ENCODE data around the gene PROS1. TPM values are rescaled to one million over a fixed set of nuclear protein-coding genes. Genes with fewer than 3 reads are reported as not detected.
"Not testable (repeated sequence)": the region's sequence is repeated elsewhere in the genome, so short reads cannot be mapped to it uniquely, and the experiment has no call there.

PROS1 gene
- total RNA-seq, 1 donor from 2014 or later = 24.5 TPM

GRCh38 chr3:93911206-93911605 lies 62.5 kb downstream of the PROS1 start:
- no peaks in the 10 kb centered on the region for H3K36me3 Mint-ChIP-seq (ENCODE audit: low read depth)
- no peaks in the 10 kb centered on the region for H3K27me3 Mint-ChIP-seq (ENCODE audit: low read depth)
- no peak overlapping the region for H3K27ac Mint-ChIP-seq (ENCODE audit: unreplicated experiment)
- no peak for DNase-seq (ENCODE audit: low spot score)
- no peak for TF ChIP-seq CTCF (IDR thresholded peaks at IDR 0.05)
- no peak overlapping the region for H3K4me3 Mint-ChIP-seq (ENCODE audit: unreplicated experiment)
- peaks cover 5% of the 10 kb centered on the region for H3K9me3 Mint-ChIP-seq (ENCODE audit: low read depth)
- peaks cover 6% of the 10 kb centered on the region for H3K4me1 Mint-ChIP-seq (ENCODE audit: low read depth)

- Mint-ChIP-seq H3K4me1 (ENCODE audit: low read depth) (peaks cover 6% of the 10 kb centered on the region), H3K9me3 (ENCODE audit: low read depth) (peaks cover 5% of the 10 kb centered on the region), H3K36me3 (ENCODE audit: low read depth) (no peaks in the 10 kb centered on the region), H3K27me3 (ENCODE audit: low read depth) (no peaks in the 10 kb centered on the region), H3K27ac (ENCODE audit: unreplicated experiment) (no peak overlapping the region), H3K4me3 (ENCODE audit: unreplicated experiment) (no peak overlapping the region)
- TF ChIP-seq CTCF (IDR thresholded peaks at IDR 0.05) = no peak
- DNase-seq (ENCODE audit: low spot score) = no peak
Observed at GRCh38 chr3:93910097-93910496, 63.6 kb downstream of the PROS1 start.

- Mint-ChIP-seq H3K4me3 (ENCODE audit: unreplicated experiment) (no peak overlapping the region), H3K27me3 (ENCODE audit: low read depth) (no peaks in the 10 kb centered on the region), H3K9me3 (ENCODE audit: low read depth) (peaks cover 2% of the 10 kb centered on the region), H3K27ac (ENCODE audit: unreplicated experiment) (no peak overlapping the region), H3K4me1 (ENCODE audit: low read depth) (peaks cover 6% of the 10 kb centered on the region), H3K36me3 (ENCODE audit: low read depth) (no peaks in the 10 kb centered on the region)
- no peak for DNase-seq (ENCODE audit: low spot score)
- no peak for TF ChIP-seq CTCF (IDR thresholded peaks at IDR 0.05)
Observed at GRCh38 chr3:93907132-93907531, 66.6 kb downstream of the PROS1 start.

GRCh38 chr3:93906245-93906644 lies 67.5 kb downstream of the PROS1 start:
- H3K4me3 Mint-ChIP-seq (ENCODE audit: unreplicated experiment) = no peak overlapping the region

GRCh38 chr3:93904568-93904967 lies 69.1 kb downstream of the PROS1 start:
- H3K4me1 Mint-ChIP-seq (ENCODE audit: low read depth) = peaks cover 6% of the 10 kb centered on the region
- H3K9me3 Mint-ChIP-seq (ENCODE audit: low read depth) = no peaks in the 10 kb centered on the region
- no peak overlapping the region for H3K27ac Mint-ChIP-seq (ENCODE audit: unreplicated experiment)
- no peaks in the 10 kb centered on the region for H3K36me3 Mint-ChIP-seq (ENCODE audit: low read depth)
- H3K4me3 Mint-ChIP-seq (ENCODE audit: unreplicated experiment) = no peak overlapping the region
- no peak for TF ChIP-seq CTCF (IDR thresholded peaks at IDR 0.05)
- H3K27me3 Mint-ChIP-seq (ENCODE audit: low read depth) = no peaks in the 10 kb centered on the region
- DNase-seq (ENCODE audit: low spot score) = no peak

More at GRCh38 chr3:93906245-93906644, 67.5 kb downstream of the PROS1 start:
- peak; percentile 32 for TF ChIP-seq CTCF (IDR thresholded peaks at IDR 0.05)
- Mint-ChIP-seq H3K4me1 (ENCODE audit: low read depth) (peaks cover 6% of the 10 kb centered on the region), H3K27ac (ENCODE audit: unreplicated experiment) (no peak overlapping the region), H3K36me3 (ENCODE audit: low read depth) (no peaks in the 10 kb centered on the region), H3K9me3 (ENCODE audit: low read depth) (no peaks in the 10 kb centered on the region), H3K27me3 (ENCODE audit: low read depth) (no peaks in the 10 kb centered on the region)
- no peak for DNase-seq (ENCODE audit: low spot score)

GRCh38 chr3:93878250-93879017 lies 95.3 kb downstream of the PROS1 start:
- not testable (repeated sequence) for H3K36me3 Mint-ChIP-seq (ENCODE audit: low read depth); DNase-seq (ENCODE audit: low spot score); H3K4me1 Mint-ChIP-seq (ENCODE audit: low read depth); H3K4me3 Mint-ChIP-seq (ENCODE audit: unreplicated experiment); H3K27ac Mint-ChIP-seq (ENCODE audit: unreplicated experiment); H3K9me3 Mint-ChIP-seq (ENCODE audit: low read depth); H3K27me3 Mint-ChIP-seq (ENCODE audit: low read depth)

- DNase-seq (ENCODE audit: low spot score); H3K9me3 Mint-ChIP-seq (ENCODE audit: low read depth); H3K36me3 Mint-ChIP-seq (ENCODE audit: low read depth); H3K27ac Mint-ChIP-seq (ENCODE audit: unreplicated experiment); H3K27me3 Mint-ChIP-seq (ENCODE audit: low read depth); H3K4me3 Mint-ChIP-seq (ENCODE audit: unreplicated experiment); H3K4me1 Mint-ChIP-seq (ENCODE audit: low read depth): not testable (repeated sequence)
Observed at GRCh38 chr3:93877427-93877826, 96.3 kb downstream of the PROS1 start.

GRCh38 chr3:93873412-93873811 lies 100.3 kb downstream of the PROS1 start:
- H3K36me3 Mint-ChIP-seq (ENCODE audit: low read depth); H3K27me3 Mint-ChIP-seq (ENCODE audit: low read depth); H3K4me3 Mint-ChIP-seq (ENCODE audit: unreplicated experiment); H3K27ac Mint-ChIP-seq (ENCODE audit: unreplicated experiment); DNase-seq (ENCODE audit: low spot score); H3K4me1 Mint-ChIP-seq (ENCODE audit: low read depth); H3K9me3 Mint-ChIP-seq (ENCODE audit: low read depth): not testable (repeated sequence)
